CD14-positive monocyte (primary cell): Measurements from ENCODE around the gene ADTRP. TPM values are rescaled to one million over a fixed set of nuclear protein-coding genes. Genes with fewer than 3 reads are reported as not detected.

Source experiments
- DNase-seq, 3 donors: peaks; one replicate each; pipeline ENCODE4 v3.0.0-alpha.2; 2011 to 2022
- H2AFZ ChIP-seq: 2 replicates; pipeline ENCODE4 v1.6.0; 2012; ENCODE audit warnings: mild to moderate bottlenecking, low read depth, low read length, inconsistent platforms; ENCODE audit not compliant: insufficient read depth, poor library complexity, severe bottlenecking
- H3K27ac ChIP-seq, 2 donors: 1 replicate in 1 of 2; 2 replicates in 1 of 2; pipeline ENCODE4 v1.5.1; 2012 to 2013; ENCODE audit warnings: low read length in 2 of 2, control low read depth in 1 of 2, inconsistent platforms in 1 of 2, low read depth in 1 of 2, mild to moderate bottlenecking in 1 of 2
- H3K27me3 ChIP-seq, 2 donors: one replicate each; pipeline versions ENCODE4 v1.6.0 to v1.6.1; 2011 to 2013; ENCODE audit warnings: low read length in 2 of 2; ENCODE audit not compliant: control insufficient read depth in 2 of 2, insufficient read depth in 2 of 2
- H3K36me3 ChIP-seq, 2 donors: replicated peaks in 1 of 2; 1 replicate in 1 of 2; 2 replicates in 1 of 2; pipeline versions ENCODE4 v1.5.1 to v1.6.1; 2012 to 2013; ENCODE audit warnings: low read length in 2 of 2, control low read depth in 1 of 2, inconsistent platforms in 1 of 2, mild to moderate bottlenecking in 1 of 2; ENCODE audit not compliant: insufficient read depth in 2 of 2, control insufficient read depth in 1 of 2
- H3K4me1 ChIP-seq, 2 donors: 1 replicate in 1 of 2; 2 replicates in 1 of 2; pipeline versions ENCODE4 v1.5.1 to v1.6.1; 2012 to 2013; ENCODE audit warnings: low read length in 2 of 2, control low read depth in 1 of 2, inconsistent platforms in 1 of 2, mild to moderate bottlenecking in 1 of 2, moderate library complexity in 1 of 2; ENCODE audit not compliant: insufficient read depth in 2 of 2, control insufficient read depth in 1 of 2
- H3K4me2 ChIP-seq: replicated peaks from 2 replicates; pipeline ENCODE3; 2012; ENCODE audit warnings: low read length, moderate library complexity, mild to moderate bottlenecking; ENCODE audit not compliant: poor library complexity, severe bottlenecking; ENCODE audit errors: extremely low read depth
- H3K4me3 ChIP-seq, 3 experiments: fragments of 200-600 bp in 1 of 3; sonication (generic) in 1 of 3; replicated peaks in 1 of 3; 1 replicate in 2 of 3; 2 replicates in 1 of 3; pipeline ENCODE4 v1.5.1; 2011 to 2013; ENCODE audit warnings: low read length in 3 of 3, mild to moderate bottlenecking in 3 of 3, control low read depth in 2 of 3, low read depth in 2 of 3, inconsistent platforms in 1 of 3, moderate library complexity in 1 of 3
- H3K79me2 ChIP-seq: 2 replicates; pipeline ENCODE4 v1.6.0; 2012; ENCODE audit warnings: mild to moderate bottlenecking, control low read depth, inconsistent platforms, low read length, moderate library complexity; ENCODE audit not compliant: insufficient read depth
- H3K9ac ChIP-seq: 2 replicates; pipeline ENCODE4 v1.6.0; 2017; ENCODE audit warnings: low read length, mild to moderate bottlenecking; ENCODE audit not compliant: insufficient read depth, poor library complexity, severe bottlenecking
- H3K9me3 ChIP-seq, 2 donors: replicated peaks in 1 of 2; 1 replicate in 1 of 2; 2 replicates in 1 of 2; pipeline versions ENCODE4 v1.5.1 to v1.6.1; 2012 to 2013; ENCODE audit warnings: low read length in 2 of 2, control low read depth in 1 of 2; ENCODE audit not compliant: control insufficient read depth in 1 of 2, insufficient read depth in 1 of 2
- H4K20me1 ChIP-seq: 2 replicates; pipeline ENCODE4 v1.6.0; 2012; ENCODE audit warnings: mild to moderate bottlenecking, low read length, control low read depth, moderate library complexity; ENCODE audit not compliant: insufficient read depth
- H3K27ac Mint-ChIP-seq, 7 donors: one replicate each; pipeline ENCODE4 v1.8.0; 2020; ENCODE audit warnings: mild to moderate bottlenecking in 7 of 7, mixed read lengths in 7 of 7, moderate library complexity in 6 of 7, inconsistent platforms in 2 of 7
- H3K27me3 Mint-ChIP-seq, 3 donors: one replicate each; pipeline ENCODE4 v1.8.0; 2021 to 2022; ENCODE audit warnings: low read depth in 3 of 3, mild to moderate bottlenecking in 3 of 3, mixed read lengths in 3 of 3, moderate library complexity in 3 of 3, inconsistent platforms in 1 of 3
- H3K36me3 Mint-ChIP-seq, 2 donors: one replicate each; pipeline ENCODE4 v1.8.0; 2020; ENCODE audit warnings: mixed read lengths in 2 of 2, inconsistent platforms in 1 of 2, mild to moderate bottlenecking in 1 of 2
- H3K4me1 Mint-ChIP-seq: one replicate; pipeline ENCODE4 v1.8.0; 2020; ENCODE audit warnings: mild to moderate bottlenecking, mixed read lengths
- H3K4me3 Mint-ChIP-seq, 2 donors: one replicate each; pipeline ENCODE4 v1.8.0; 2020; ENCODE audit warnings: mild to moderate bottlenecking in 2 of 2, mixed read lengths in 2 of 2, moderate library complexity in 1 of 2
- H3K9me3 Mint-ChIP-seq, 7 donors: one replicate each; pipeline ENCODE4 v1.8.0; 2020 to 2022; ENCODE audit warnings: mixed read lengths in 7 of 7, mild to moderate bottlenecking in 6 of 7, moderate library complexity in 6 of 7, inconsistent platforms in 2 of 7
- CTCF ChIP-seq: fragments of 200-600 bp; IDR thresholded peaks from one replicate; pipeline ENCODE4 v1.8.0; 2022; ENCODE audit warnings: antibody characterized with exemption, mild to moderate bottlenecking
- WGBS: methylation state at CpG from one replicate; pipeline ENCODE4 v1.1.5; 2013; ENCODE audit warnings: missing lambda C conversion rate; ENCODE audit not compliant: insufficient coverage; 5-methylcytosine and 5-hydroxymethylcytosine counted together
- intact Hi-C, 2 donors: fragments of 100-400 bp; cut with micrococcal nuclease; formaldehyde crosslinking; loops; one replicate each; pipeline versions ENCODE4 v1.15.0 to v1.15.1; 2023
- polyA plus RNA-seq, 3 donors: library from polyadenylated mRNA; depleted of rRNA in 1 of 3; unstranded in 2 of 3; stranded (reverse) in 1 of 3; fragments of 300-500 nt in 2 of 3; fragments of >200 nt in 1 of 3; fragmentation: Illumina TruSeq in 2 of 3; gene quantifications; 1 replicate in 2 of 3; 2 replicates in 1 of 3; pipeline ENCODE4 v1.2.3, GENCODE V29; 2012 to 2021

Gene ADTRP
- polyA plus RNA-seq, 3 donors: 0.04 to 0.20 TPM; not detected in 1

GRCh38 chr6:11812439-11812838 is 33.8 kb upstream of the ADTRP start:
- Histone ChIP-seq H4K20me1 (no peaks in the 10 kb centered on the region), H3K79me2 (no peaks in the 10 kb centered on the region), H2AFZ (no peak overlapping the region), H3K9ac (no peak overlapping the region), H3K36me3 (no peaks in the 10 kb centered on the region), H3K4me1 (no peaks in the 10 kb centered on the region), H3K27ac (no peak overlapping the region), H3K27me3 (no peaks in the 10 kb centered on the region), H3K9me3 (no peaks in the 10 kb centered on the region), H3K4me2 (no peak overlapping the region), H3K4me3 (no peak overlapping the region)
- WGBS: no CpG with 5 or more reads among the region's 1 CpG
- Mint-ChIP-seq H3K36me3 (no peaks in the 10 kb centered on the region), H3K27me3 (peaks cover 0 to 2% (median 2%) of the 10 kb centered on the region in 3 donors), H3K9me3 (no peaks in the 10 kb centered on the region), H3K4me1 (no peaks in the 10 kb centered on the region), H3K4me3 (no peak overlapping the region), H3K27ac (no peak overlapping the region)
- TF ChIP-seq CTCF: no peak
- DNase-seq: no peak
- intact Hi-C loops: no loop called here

- H3K27ac ChIP-seq: no peak overlapping the region
- Mint-ChIP-seq H3K4me1 (no peaks in the 10 kb centered on the region), H3K4me3 (no peak overlapping the region), H3K9me3 (no peaks in the 10 kb centered on the region), H3K36me3 (no peaks in the 10 kb centered on the region), H3K27me3 (peaks cover 0 to 2% (median 2%) of the 10 kb centered on the region in 3 donors), H3K27ac (no peak overlapping the region)
- no peaks in the 10 kb centered on the region for H4K20me1 ChIP-seq
- H3K4me1 ChIP-seq: no peaks in the 10 kb centered on the region
- no peaks in the 10 kb centered on the region for H3K9me3 ChIP-seq
- H3K79me2 ChIP-seq: no peaks in the 10 kb centered on the region
- H3K9ac ChIP-seq: no peak overlapping the region
- WGBS: 100% methylated on average over 1 of the region's 3 CpGs
- H2AFZ ChIP-seq: no peak overlapping the region
- H3K27me3 ChIP-seq: no peaks in the 10 kb centered on the region
- TF ChIP-seq CTCF: no peak
- DNase-seq: no peak
- no peak overlapping the region for H3K4me2 ChIP-seq
- H3K4me3 ChIP-seq: no peak overlapping the region
- intact Hi-C loops: no loop called here
- H3K36me3 ChIP-seq: no peaks in the 10 kb centered on the region
These were observed 33.2 kb upstream of the ADTRP start for GRCh38 chr6:11811644-11812264.
